Measurements from ENCODE around the gene TEX9.

The TEX9 gene

DNA sequence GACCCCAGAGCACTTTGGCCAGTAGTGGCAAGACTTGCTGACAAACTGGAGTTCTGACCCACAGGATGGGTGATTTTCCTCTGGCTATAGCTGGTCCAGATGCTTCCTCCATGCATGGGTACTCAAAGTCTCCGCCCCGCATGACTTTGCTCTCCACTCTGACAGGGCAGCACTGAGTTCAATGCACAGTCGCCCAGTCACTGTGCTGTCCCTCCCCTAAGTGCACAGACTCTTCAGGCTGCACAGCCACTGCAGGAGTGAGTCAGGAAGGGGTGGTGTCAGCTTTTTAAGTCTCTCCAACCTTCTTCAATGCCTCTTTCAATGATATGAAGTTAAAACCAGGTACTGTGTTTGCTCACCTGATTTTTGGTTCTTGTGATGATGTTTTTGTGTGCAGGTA lies 17.8 kb downstream of the TEX9 start:
- TF ChIP-seq, protein P1, sequence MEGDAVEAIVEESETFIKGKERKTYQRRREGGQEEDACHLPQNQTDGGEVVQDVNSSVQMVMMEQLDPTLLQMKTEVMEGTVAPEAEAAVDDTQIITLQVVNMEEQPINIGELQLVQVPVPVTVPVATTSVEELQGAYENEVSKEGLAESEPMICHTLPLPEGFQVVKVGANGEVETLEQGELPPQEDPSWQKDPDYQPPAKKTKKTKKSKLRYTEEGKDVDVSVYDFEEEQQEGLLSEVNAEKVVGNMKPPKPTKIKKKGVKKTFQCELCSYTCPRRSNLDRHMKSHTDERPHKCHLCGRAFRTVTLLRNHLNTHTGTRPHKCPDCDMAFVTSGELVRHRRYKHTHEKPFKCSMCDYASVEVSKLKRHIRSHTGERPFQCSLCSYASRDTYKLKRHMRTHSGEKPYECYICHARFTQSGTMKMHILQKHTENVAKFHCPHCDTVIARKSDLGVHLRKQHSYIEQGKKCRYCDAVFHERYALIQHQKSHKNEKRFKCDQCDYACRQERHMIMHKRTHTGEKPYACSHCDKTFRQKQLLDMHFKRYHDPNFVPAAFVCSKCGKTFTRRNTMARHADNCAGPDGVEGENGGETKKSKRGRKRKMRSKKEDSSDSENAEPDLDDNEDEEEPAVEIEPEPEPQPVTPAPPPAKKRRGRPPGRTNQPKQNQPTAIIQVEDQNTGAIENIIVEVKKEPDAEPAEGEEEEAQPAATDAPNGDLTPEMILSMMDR (IDR thresholded peaks at IDR 0.05; ENCODE audit: low read depth, low read length), result no peak
- no peak for TF ChIP-seq EZH2phosphoT487 (IDR thresholded peaks at IDR 0.05; ENCODE audit: low read depth)
- Histone ChIP-seq H3K36me3 (replicated peaks; ENCODE audit: low read depth, low read length) (peaks cover 8% of the 10 kb centered on the region), H3K27ac (ENCODE audit: low read length) (no peak overlapping the region), H3K4me3 (ENCODE audit: low read length) (no peak overlapping the region), H3K27me3 (ENCODE audit: low read depth, low read length) (no peaks in the 10 kb centered on the region), H3K9me3 (ENCODE audit: insufficient read depth, low read length) (peaks cover 4% of the 10 kb centered on the region; the same call in 1 of the 2 replicates), H4K20me1 (ENCODE audit: insufficient read depth, low read length) (no peaks in the 10 kb centered on the region), H3K9ac (ENCODE audit: low read length) (no peak overlapping the region), H3K4me1 (ENCODE audit: low read length) (no peaks in the 10 kb centered on the region), H3K79me2 (ENCODE audit: low read length) (no peaks in the 10 kb centered on the region), H2AFZ (ENCODE audit: low read depth, low read length) (no peak overlapping the region), H3K4me2 (ENCODE audit: low read length) (no peak overlapping the region)

DNA sequence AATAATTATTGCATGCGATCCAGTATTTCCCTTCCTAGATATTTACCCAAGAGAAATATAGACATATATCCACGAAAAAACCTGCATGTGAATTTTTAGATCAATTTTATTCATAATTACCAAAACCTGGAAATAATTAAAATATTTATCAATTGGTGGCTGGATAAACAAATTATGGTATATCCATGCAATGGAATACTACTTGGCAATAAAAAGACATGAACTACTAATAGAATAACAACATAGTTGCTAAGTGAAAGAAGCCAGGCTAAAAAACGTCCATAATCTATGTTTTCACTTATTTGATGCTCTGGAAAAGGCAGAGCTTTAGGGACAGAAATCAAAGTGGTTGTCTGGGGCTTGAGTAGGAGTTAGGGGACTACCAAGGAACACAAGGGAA lies 20.7 kb downstream of the TEX9 start:
- H3K27me3 ChIP-seq (ENCODE audit: low read depth, low read length), result no peaks in the 10 kb centered on the region

DNA sequence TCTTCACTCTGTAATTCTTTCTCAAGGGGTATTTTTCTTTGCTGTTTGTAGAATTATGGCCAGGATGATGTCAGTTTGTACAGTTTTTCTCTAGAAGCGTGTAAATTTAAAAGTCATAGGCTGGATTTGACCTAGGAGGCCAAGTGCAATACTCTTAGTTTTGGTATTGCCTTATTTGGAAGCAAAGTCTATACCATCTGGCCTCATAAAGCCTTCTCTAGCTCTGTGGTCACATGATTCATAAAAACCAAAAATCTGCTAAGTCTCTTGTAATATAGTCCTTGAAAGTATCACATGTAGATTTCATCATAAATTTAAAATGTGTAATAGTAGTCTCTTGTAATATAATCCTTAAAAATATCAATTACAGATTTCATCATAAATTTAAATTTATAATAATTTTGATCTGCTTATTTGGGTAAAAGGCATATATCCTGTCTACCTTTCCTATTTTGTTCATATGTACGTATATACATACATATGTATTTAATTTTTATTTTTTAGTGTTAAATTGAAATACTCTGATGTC lies 25.6 kb downstream of the TEX9 start:
- Histone ChIP-seq H3K27me3 (ENCODE audit: low read depth, low read length) (no peaks in the 10 kb centered on the region), H4K20me1 (ENCODE audit: insufficient read depth, low read length) (no peaks in the 10 kb centered on the region), H3K9ac (ENCODE audit: low read length) (no peak overlapping the region), H3K9me3 (ENCODE audit: insufficient read depth, low read length) (no peaks in the 10 kb centered on the region), H3K27ac (ENCODE audit: low read length) (no peak overlapping the region), H3K36me3 (replicated peaks; ENCODE audit: low read depth, low read length) (peaks cover 6% of the 10 kb centered on the region), H3K4me2 (ENCODE audit: low read length) (no peak overlapping the region), H3K79me2 (ENCODE audit: low read length) (no peaks in the 10 kb centered on the region), H3K4me3 (ENCODE audit: low read length) (no peak overlapping the region), H3K4me1 (ENCODE audit: low read length) (no peaks in the 10 kb centered on the region), H2AFZ (ENCODE audit: low read depth, low read length) (no peak overlapping the region)
- TF ChIP-seq, protein P1 (IDR thresholded peaks at IDR 0.05; ENCODE audit: low read depth, low read length), result no peak
- TF ChIP-seq EZH2phosphoT487 (IDR thresholded peaks at IDR 0.05; ENCODE audit: low read depth), result no peak

More for the DNA sequence above, 20.7 kb downstream of the TEX9 start:
- H3K9ac ChIP-seq (ENCODE audit: low read length), result no peak overlapping the region
- H3K79me2 ChIP-seq (ENCODE audit: low read length), result no peaks in the 10 kb centered on the region
- H3K27ac ChIP-seq (ENCODE audit: low read length), result no peak overlapping the region
- H3K4me3 ChIP-seq (ENCODE audit: low read length), result no peak overlapping the region
- H2AFZ ChIP-seq (ENCODE audit: low read depth, low read length), result no peak overlapping the region
- H3K36me3 ChIP-seq (replicated peaks; ENCODE audit: low read depth, low read length), result peaks cover 8% of the 10 kb centered on the region
- no peaks in the 10 kb centered on the region for H4K20me1 ChIP-seq (ENCODE audit: insufficient read depth, low read length)
- H3K9me3 ChIP-seq (ENCODE audit: insufficient read depth, low read length), result no peaks in the 10 kb centered on the region
- no peak overlapping the region for H3K4me2 ChIP-seq (ENCODE audit: low read length)
- no peaks in the 10 kb centered on the region for H3K4me1 ChIP-seq (ENCODE audit: low read length)
- TF ChIP-seq, protein P1 (IDR thresholded peaks at IDR 0.05; ENCODE audit: low read depth, low read length), result no peak
- TF ChIP-seq EZH2phosphoT487 (IDR thresholded peaks at IDR 0.05; ENCODE audit: low read depth), result no peak

DNA sequence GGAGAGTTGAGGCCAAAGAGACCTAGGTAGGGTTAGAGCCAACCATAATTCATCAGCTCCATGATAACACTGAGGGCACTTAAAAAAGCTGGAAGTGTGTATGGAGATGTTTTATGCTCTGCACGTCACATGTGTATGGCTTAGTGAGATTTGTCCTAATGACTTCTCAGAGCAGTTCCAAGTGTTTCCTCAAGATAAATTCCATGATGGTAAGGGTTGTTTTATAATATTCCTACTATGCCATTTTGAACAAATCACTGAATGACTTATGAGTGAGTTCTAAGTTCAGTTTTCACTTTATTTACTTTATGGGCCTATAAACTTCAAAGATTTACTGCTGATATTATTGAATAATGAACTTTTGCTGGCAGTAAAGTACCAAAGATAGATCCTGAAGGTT lies 28.1 kb downstream of the TEX9 start:
- Histone ChIP-seq H3K36me3 (replicated peaks; ENCODE audit: low read depth, low read length) (peaks cover 4% of the 10 kb centered on the region), H3K4me3 (ENCODE audit: low read length) (no peak overlapping the region), H3K9me3 (ENCODE audit: insufficient read depth, low read length) (no peaks in the 10 kb centered on the region), H3K9ac (ENCODE audit: low read length) (no peak overlapping the region), H3K27ac (ENCODE audit: low read length) (no peak overlapping the region), H3K4me1 (ENCODE audit: low read length) (no peaks in the 10 kb centered on the region), H3K4me2 (ENCODE audit: low read length) (no peak overlapping the region), H3K27me3 (ENCODE audit: low read depth, low read length) (no peaks in the 10 kb centered on the region), H4K20me1 (ENCODE audit: insufficient read depth, low read length) (no peaks in the 10 kb centered on the region), H3K79me2 (ENCODE audit: low read length) (no peaks in the 10 kb centered on the region), H2AFZ (ENCODE audit: low read depth, low read length) (no peak overlapping the region)
- TF ChIP-seq, protein P1 (IDR thresholded peaks at IDR 0.05; ENCODE audit: low read depth, low read length), result no peak
- no peak for TF ChIP-seq EZH2phosphoT487 (IDR thresholded peaks at IDR 0.05; ENCODE audit: low read depth)
